ENCODE data around the gene THOC3.
"Not testable (repeated sequence)": the region's sequence is repeated elsewhere in the genome, so short reads cannot be mapped to it uniquely, and the experiment has no call there.

GRCh38 chr5:175995506-175995905 is 27.4 kb upstream of the THOC3 start:
- not testable (repeated sequence) for TF ChIP-seq CTCF (IDR thresholded peaks at IDR 0.05; ENCODE audit: borderline replicate concordance, extremely low read depth, low read length, poor library complexity, severe bottlenecking); EZH2 (IDR thresholded peaks at IDR 0.05; ENCODE audit: borderline replicate concordance, low read depth, low read length, severe bottlenecking)
